HCT116 (cell line): Measurements from ENCODE around the gene MICAL3. TPM values are rescaled to one million over a fixed set of nuclear protein-coding genes. Genes with fewer than 3 reads are reported as not detected.

Experiments used
- ATAC-seq: fragments of 200-7000 bp; cut with Tn5 transposase; 2 replicates; pipeline ENCODE4 v1.9.1; 2020; ENCODE audit warnings: mild to moderate bottlenecking, moderate library complexity
- BruUV-seq: library from RNA; stranded (reverse); fragments of 400-500 nt; replicated peaks from 2 replicates; lab custom pipeline; 2021; lab: Mats Ljungman, UMichigan
- CTCF ChIA-PET: fragments of 300-600 bp; sonication (Branson Sonifier 250); formaldehyde crosslinking; loops from one replicate; lab custom pipeline; 2021; ENCODE audit warnings: antibody characterized with exemption; lab: Charles Lee
- POLR2A ChIA-PET: fragments of 300-600, 350-600 bp; sonication (Branson Sonifier 250); formaldehyde crosslinking; loops from one replicate; lab custom pipeline; 2021; ENCODE audit warnings: antibody characterized with exemption; lab: Charles Lee
- RAD21 ChIA-PET, 2 experiments: fragments of 300-600 bp; sonication (Branson Sonifier 250); formaldehyde crosslinking; loops; one replicate each; lab custom pipeline; 2023; ENCODE audit warnings: low total read pairs in 2 of 2; ENCODE audit not compliant: uncharacterized antibody in 2 of 2, unreplicated experiment in 2 of 2, low non-redundant PET in 1 of 2; lab: Charles Lee
- DNase-seq: peaks from one replicate; pipeline ENCODE4 v3.0.0-alpha.2; 2010; ENCODE audit warnings: low read depth, low spot score
- H2AFZ ChIP-seq: fragments of 200-600 bp; shearing (Covaris generic), sonication (generic); 2 replicates; pipeline ENCODE4 v1.6.1; 2017; ENCODE audit warnings: low read depth, mixed run types, mixed read lengths, antibody characterized with exemption, low read length; ENCODE audit not compliant: poor library complexity, severe bottlenecking
- H3K27ac ChIP-seq: 2 replicates; pipeline ENCODE4 v1.5.1; 2012; ENCODE audit warnings: low read depth, low read length
- H3K27me3 ChIP-seq: fragments of 200-600 bp; sonication (generic); 2 replicates; pipeline ENCODE4 v1.6.1; 2016; ENCODE audit warnings: mixed run types, low read length, mixed read lengths; ENCODE audit not compliant: insufficient read depth
- H3K36me3 ChIP-seq, 2 experiments: fragments of 200-500 bp in 1 of 2; fragments of 200-600 bp in 1 of 2; sonication (Bioruptor generic) in 1 of 2; sonication (generic) in 1 of 2; 2 replicates each; pipeline versions ENCODE4 v1.5.1 to v1.6.1; 2014 to 2016; ENCODE audit warnings: low read length in 2 of 2, inconsistent platforms in 1 of 2, mixed read lengths in 1 of 2, mixed run types in 1 of 2; ENCODE audit not compliant: insufficient read depth in 2 of 2, control insufficient read depth in 1 of 2
- H3K4me1 ChIP-seq, 2 experiments: fragments of 200-600 bp in 1 of 2; sonication (generic) in 1 of 2; 2 replicates each; pipeline versions ENCODE4 v1.5.1 to v1.6.1; 2012 to 2017; ENCODE audit warnings: low read length in 2 of 2, inconsistent platforms in 1 of 2, mild to moderate bottlenecking in 1 of 2, mixed read lengths in 1 of 2, mixed run types in 1 of 2, moderate library complexity in 1 of 2; ENCODE audit not compliant: insufficient read depth in 2 of 2, control insufficient read depth in 1 of 2
- H3K4me2 ChIP-seq: fragments of 200-600 bp; sonication (generic); 2 replicates; pipeline ENCODE4 v1.6.1; 2017; ENCODE audit warnings: mixed run types, low read length, mixed read lengths
- H3K4me3 ChIP-seq, 2 experiments: fragments of 200-600 bp in 1 of 2; sonication (generic) in 1 of 2; replicated peaks in 1 of 2; 2 replicates each; pipeline ENCODE4 v1.5.1; 2011 to 2016; ENCODE audit warnings: low read length in 2 of 2, control low read depth in 1 of 2, low read depth in 1 of 2, mild to moderate bottlenecking in 1 of 2, mixed read lengths in 1 of 2, mixed run types in 1 of 2
- H3K79me2 ChIP-seq: fragments of 200-600 bp; sonication (generic); 2 replicates; pipeline ENCODE4 v1.6.1; 2017; ENCODE audit warnings: mild to moderate bottlenecking, mixed run types, low read length, moderate library complexity, mixed read lengths; ENCODE audit not compliant: insufficient read depth
- H3K9ac ChIP-seq: fragments of 200-600 bp; sonication (generic); 2 replicates; pipeline ENCODE4 v1.6.1; 2016; ENCODE audit warnings: low read length, mixed read lengths
- H3K9me2 ChIP-seq: fragments of 200-600 bp; sonication (generic), shearing (Covaris generic); 2 replicates; pipeline ENCODE4 v1.6.1; 2017; ENCODE audit warnings: mixed run types, mild to moderate bottlenecking, moderate library complexity; ENCODE audit not compliant: insufficient read depth
- H3K9me3 ChIP-seq, 2 experiments: fragments of 200-500 bp in 1 of 2; fragments of 200-600 bp in 1 of 2; sonication (Bioruptor generic) in 1 of 2; sonication (generic) in 1 of 2; 2 replicates each; pipeline ENCODE4 v1.6.1; 2014 to 2017; ENCODE audit warnings: low read length in 2 of 2, mixed read lengths in 2 of 2, inconsistent platforms in 1 of 2, low read depth in 1 of 2, mild to moderate bottlenecking in 1 of 2, mixed run types in 1 of 2, moderate library complexity in 1 of 2; ENCODE audit not compliant: control insufficient read depth in 1 of 2, insufficient read depth in 1 of 2
- H4K20me1 ChIP-seq: fragments of 200-600 bp; sonication (generic), shearing (Covaris generic); 2 replicates; pipeline ENCODE4 v1.6.1; 2017; ENCODE audit warnings: mixed run types, mild to moderate bottlenecking, moderate library complexity; ENCODE audit not compliant: insufficient read depth
- CEBPB ChIP-seq: IDR thresholded peaks from 2 replicates; pipeline ENCODE4 v1.6.1; 2012; ENCODE audit warnings: low read depth
- CTCF ChIP-seq, 3 experiments: fragments of 200-600 bp in 1 of 3; sonication (generic) in 1 of 3; IDR thresholded peaks in 2 of 3; conservative IDR thresholded peaks in 1 of 3; 2 replicates each; pipeline ENCODE4 v1.5.1; 2012 to 2017; ENCODE audit warnings: low read depth in 2 of 3, low read length in 2 of 3, antibody characterized with exemption in 1 of 3, borderline replicate concordance in 1 of 3, control low read depth in 1 of 3, mild to moderate bottlenecking in 1 of 3, mixed read lengths in 1 of 3, mixed run types in 1 of 3, moderate library complexity in 1 of 3; ENCODE audit not compliant: insufficient read depth in 1 of 3
- EGR1 ChIP-seq: IDR thresholded peaks from 2 replicates; pipeline ENCODE4 v1.6.1; 2012; ENCODE audit warnings: low read depth
- JUND ChIP-seq: IDR thresholded peaks from 2 replicates; pipeline ENCODE4 v1.6.1; 2012
- MAX ChIP-seq: IDR thresholded peaks from 2 replicates; pipeline ENCODE4 v1.6.1; 2012
- POLR2A ChIP-seq: IDR thresholded peaks from 2 replicates; pipeline ENCODE4 v1.7.0; 2011; ENCODE audit warnings: borderline replicate concordance; ENCODE audit not compliant: insufficient read depth, insufficient read length; ENCODE audit errors: extremely low read depth
- POLR2AphosphoS5 ChIP-seq: IDR thresholded peaks from 2 replicates; pipeline ENCODE4 v1.6.1; 2011; ENCODE audit warnings: mild to moderate bottlenecking, low read depth, low read length, moderate library complexity
- RAD21 ChIP-seq: IDR thresholded peaks from 2 replicates; pipeline ENCODE4 v1.6.1; 2012; ENCODE audit warnings: low read depth, mild to moderate bottlenecking
- REST ChIP-seq: IDR thresholded peaks from 2 replicates; pipeline ENCODE4 v1.6.1; 2012; ENCODE audit warnings: low read depth
- SP1 ChIP-seq: IDR thresholded peaks from 2 replicates; pipeline ENCODE4 v1.6.1; 2012; ENCODE audit warnings: low read depth
- SRF ChIP-seq: IDR thresholded peaks from 2 replicates; pipeline ENCODE4 v1.6.1; 2012; ENCODE audit warnings: low read depth
- ZFX ChIP-seq: fragments of 450-650 bp; IDR thresholded peaks from 2 replicates; pipeline ENCODE4 v1.6.1; 2017
- intact Hi-C: fragments of 100-400 bp; cut with micrococcal nuclease; formaldehyde crosslinking; loops from 2 replicates; pipeline ENCODE4 v1.10.0; 2022
- total RNA-seq: library from RNA; stranded (reverse); gene quantifications from one replicate; pipeline ENCODE4 v1.2.1, GENCODE V29; 2021; ENCODE audit not compliant: unreplicated experiment

Gene MICAL3
- total RNA-seq, 1 experiment from 2014 or later: 30.8 TPM

DNA sequence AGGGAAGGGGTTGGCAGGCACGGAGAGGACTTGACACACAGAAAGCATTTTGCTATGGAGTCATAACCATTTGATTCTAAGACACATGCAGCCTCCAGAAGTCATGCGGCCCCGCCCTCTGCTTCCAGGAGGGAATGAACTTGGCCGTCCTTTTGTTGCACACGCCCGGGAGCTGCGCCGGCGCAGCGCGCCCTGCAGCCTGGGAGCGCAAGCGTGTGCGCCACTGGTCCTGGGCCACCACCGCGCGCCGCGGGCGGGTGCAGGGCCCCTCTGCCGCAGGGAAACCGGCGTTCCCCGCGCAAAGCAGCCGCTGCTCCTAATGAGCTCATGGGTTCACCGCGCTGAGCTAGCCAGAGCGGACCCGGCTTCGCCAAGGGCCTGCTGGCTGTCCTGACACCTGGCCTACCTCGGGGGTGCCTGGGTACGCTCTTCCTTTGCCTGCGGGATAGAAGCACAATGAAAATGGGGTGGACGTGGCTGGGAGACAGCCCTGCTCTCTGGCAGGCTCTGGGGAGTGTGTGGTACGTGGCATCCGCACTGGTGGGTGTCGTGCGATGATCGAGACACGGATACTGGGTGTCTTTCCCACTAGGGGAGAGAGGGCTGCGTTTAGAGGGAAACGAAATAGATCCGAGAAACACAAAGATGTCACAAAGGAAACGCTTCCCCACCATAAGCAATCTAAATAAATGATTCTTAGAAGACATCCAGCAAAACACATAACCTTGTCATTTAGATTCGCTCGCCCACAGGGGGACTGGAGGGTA, 669 bp downstream of the MICAL3 start:
- no peaks in the 10 kb centered on the region for H3K9me3 ChIP-seq
- DNase-seq: peak; percentile 65
- no peaks in the 10 kb centered on the region for H3K79me2 ChIP-seq
- peak overlapping the region; percentile 97 for H3K4me2 ChIP-seq
- no peaks in the 10 kb centered on the region for H4K20me1 ChIP-seq
- intact Hi-C loops: loop anchor here (1.0 kb wide), 1 partner anchor 22 kb away; no protein-coding TSS in a partner anchor
- ChIA-PET CTCF (interaction anchor here (1.0 to 2.6 kb wide), 5 partner anchors 8 to 54 kb away, joined by 3 to 9 read pairs (median 5); partner anchors contain the start of gene PEX26), POLR2A (interaction anchor here (1.2 to 1.3 kb wide), 2 partner anchors 8 to 13 kb away, joined by 3 to 8 read pairs; no protein-coding TSS in a partner anchor)
- H3K9me2 ChIP-seq: no peaks in the 10 kb centered on the region
- peak overlapping the region; percentile 70 for H3K9ac ChIP-seq
- peak overlapping the region; percentile 56 for H2AFZ ChIP-seq
- H3K4me3 ChIP-seq: peak overlapping the region; percentile 76 to 80
- H3K36me3 ChIP-seq: no peaks in the 10 kb centered on the region
- no TSS peak for BruUV-seq
- H3K27ac ChIP-seq: peak overlapping the region; percentile 85
- no peak for TF ChIP-seq CEBPB
- TF ChIP-seq SRF: no peak
- peak; percentile 41; the same call in 1 of the 2 replicates for TF ChIP-seq POLR2AphosphoS5
- TF ChIP-seq EGR1: no peak
- no peak for TF ChIP-seq POLR2A
- no peak for TF ChIP-seq JUND
- TF ChIP-seq MAX: peak; percentile 60; the same call in 1 of the 2 replicates
- TF ChIP-seq SP1: no peak
- peak; percentile 53; the same call in 1 of the 2 replicates for TF ChIP-seq ZFX
- TF ChIP-seq RAD21: no peak
- TF ChIP-seq, all 23 proteins: peak for 3
- Histone ChIP-seq H3K4me1 (peaks cover 8 to 32% of the 10 kb centered on the region in 2 experiments), H3K27me3 (no peaks in the 10 kb centered on the region)
- RAD21 ChIA-PET: no interaction called here
- ATAC-seq: peak; percentile 86

DNA sequence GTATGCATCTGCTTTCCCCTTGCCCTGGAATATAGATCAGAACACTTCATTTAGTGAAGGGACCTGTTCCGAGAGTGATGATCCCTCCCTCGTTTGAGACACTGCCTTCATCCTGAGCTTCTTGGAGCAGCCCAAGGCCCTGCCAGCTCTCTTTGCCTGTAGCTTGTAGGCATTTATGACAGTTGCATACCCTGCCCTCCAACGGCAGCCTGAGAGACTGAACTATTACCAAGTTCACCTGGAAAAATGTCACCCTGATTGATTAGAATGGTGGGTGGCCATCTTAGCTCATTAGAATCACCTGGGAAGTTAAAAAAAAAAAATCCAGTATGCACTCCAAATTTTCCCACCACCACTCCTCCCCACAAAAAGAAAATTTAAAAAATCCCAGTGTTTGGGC, 1.5 kb downstream of the MICAL3 start:
- no peaks in the 10 kb centered on the region for H3K9me2 ChIP-seq
- H3K9me3 ChIP-seq: no peaks in the 10 kb centered on the region
- H2AFZ ChIP-seq: no peak overlapping the region
- TF ChIP-seq REST (no peak), SRF (no peak), CTCF (IDR thresholded peaks at IDR 0.05 in 2 of 3, conservative IDR thresholded peaks at IDR 0.05 in 1 of 3; ENCODE audit: borderline replicate concordance in 1 of 3, insufficient read depth in 1 of 3, low read depth in 2 of 3, low read length in 2 of 3) (no peak), POLR2A (no peak)
- TF ChIP-seq, all 23 proteins: peak for 0
- peak overlapping the region; percentile 97 for H3K4me2 ChIP-seq
- intact Hi-C loops: loop anchor here (1.0 kb wide), 1 partner anchor 22 kb away; no protein-coding TSS in a partner anchor
- peak overlapping the region; percentile 85; the same call in 1 of the 2 replicates for H3K27ac ChIP-seq
- TSS peak; percentile 54 for BruUV-seq
- peak overlapping the region; percentile 70 for H3K9ac ChIP-seq
- no peaks in the 10 kb centered on the region for H4K20me1 ChIP-seq
- H3K36me3 ChIP-seq: no peaks in the 10 kb centered on the region
- ChIA-PET RAD21 (no interaction called here), POLR2A (interaction anchor here (1.1 to 1.3 kb wide), 3 partner anchors 9 to 55 kb away, joined by 3 to 8 read pairs (median 3); partner anchors contain the start of gene PEX26), CTCF (interaction anchor here (1.0 to 2.6 kb wide), 5 partner anchors 8 to 55 kb away, joined by 3 to 9 read pairs (median 5); partner anchors contain the start of gene PEX26)
- no peaks in the 10 kb centered on the region for H3K79me2 ChIP-seq
- peak overlapping the region; percentile 76 to 80; a peak in 3 of 4 replicates for H3K4me3 ChIP-seq
- no peaks in the 10 kb centered on the region for H3K27me3 ChIP-seq
- DNase-seq (no peak), ATAC-seq (no peak)
- H3K4me1 ChIP-seq: peaks cover 8 to 32% of the 10 kb centered on the region in 2 experiments
